GM13976 (cell line): ENCODE measurements around the gene RNF207.

Source experiments
- DNase-seq: peaks from one replicate; pipeline ENCODE4 v3.0.0; 2012; ENCODE audit warnings: low spot score
- CTCF ChIP-seq: IDR thresholded peaks from 2 replicates; pipeline ENCODE4 v1.5.1; 2012; ENCODE audit warnings: borderline replicate concordance, mild to moderate bottlenecking; ENCODE audit not compliant: insufficient read depth; ENCODE audit errors: extremely low read depth, missing control alignments, control extremely low read depth
- in situ Hi-C: fragments of 300-500 bp; cut with MboI; formaldehyde crosslinking; loops from one replicate; pipeline ENCODE4 v1.12.0; 2022; ENCODE audit warnings: low sequenced_read_pairs, mixed read lengths, inconsistent platforms; ENCODE audit not compliant: unreplicated experiment

The RNF207 gene

GRCh38 chr1:6174621-6175410, 31.1 kb upstream of the RNF207 start:
- in situ Hi-C loops = no loop called here
- no peak for TF ChIP-seq CTCF
- no peak for DNase-seq

GRCh38 chr1:6175411-6175828, 30.5 kb upstream of the RNF207 start:
- DNase-seq = no peak
- TF ChIP-seq CTCF = no peak
- in situ Hi-C loops = no loop called here

- TF ChIP-seq CTCF = no peak
- in situ Hi-C loops = no loop called here
- DNase-seq = no peak
These were observed 29.1 kb upstream of the RNF207 start for GRCh38 chr1:6176779-6177178.

- TF ChIP-seq CTCF = no peak
- DNase-seq = no peak
- in situ Hi-C loops = no loop called here
These were observed 28.1 kb upstream of the RNF207 start for GRCh38 chr1:6177681-6178380.

GRCh38 chr1:6178751-6179563, 27.0 kb upstream of the RNF207 start:
- no peak for TF ChIP-seq CTCF
- no peak for DNase-seq
- in situ Hi-C loops = no loop called here

GRCh38 chr1:6179564-6180175, 26.2 kb upstream of the RNF207 start:
- no peak for DNase-seq
- in situ Hi-C loops = no loop called here
- no peak for TF ChIP-seq CTCF
